ENCODE measurements around the gene SPRED3.

SPRED3 gene

GRCh38 chr19:38417146-38417543, 28.6 kb downstream of the SPRED3 start:
- H3K4me1 ChIP-seq (ENCODE audit: insufficient read depth, low read length, poor library complexity, severe bottlenecking), result no peaks in the 10 kb centered on the region
- no peaks in the 10 kb centered on the region for H4K20me1 ChIP-seq (ENCODE audit: insufficient read depth, low read length, poor library complexity, severe bottlenecking)
- H3K9me2 ChIP-seq (replicated peaks; ENCODE audit: low read depth, low read length), result no peaks in the 10 kb centered on the region
- H3K9ac ChIP-seq (ENCODE audit: low read depth, low read length, poor library complexity, severe bottlenecking), result no peak overlapping the region
- no peaks in the 10 kb centered on the region for H3K79me2 ChIP-seq (ENCODE audit: insufficient read depth, low read length)
- H3K27me3 ChIP-seq (ENCODE audit: insufficient read depth, low read length, poor library complexity, severe bottlenecking), result no peaks in the 10 kb centered on the region
- TF ChIP-seq CTCF (conservative IDR thresholded peaks at IDR 0.05; ENCODE audit: low read length), result no peak
- no peak for TF ChIP-seq EZH2phosphoT487 (IDR thresholded peaks at IDR 0.05; ENCODE audit: borderline replicate concordance)
- no peaks in the 10 kb centered on the region for H3K9me3 ChIP-seq (ENCODE audit: insufficient read depth, low read depth, low read length)
- no peak overlapping the region for H3K4me3 ChIP-seq (ENCODE audit: low read length, poor library complexity, severe bottlenecking)
- H2AFZ ChIP-seq (ENCODE audit: low read length), result no peak overlapping the region
- H3K4me2 ChIP-seq (ENCODE audit: low read depth, low read length, poor library complexity, severe bottlenecking), result no peak overlapping the region
- no peaks in the 10 kb centered on the region for H3F3A ChIP-seq (ENCODE audit: low read depth)
- H3K36me3 ChIP-seq (ENCODE audit: insufficient read depth, low read length), result no peaks in the 10 kb centered on the region

- Histone ChIP-seq H3K4me2 (ENCODE audit: low read depth, low read length, poor library complexity, severe bottlenecking) (no peak overlapping the region), H3K9me3 (ENCODE audit: insufficient read depth, low read depth, low read length) (no peaks in the 10 kb centered on the region), H3K79me2 (ENCODE audit: insufficient read depth, low read length) (no peaks in the 10 kb centered on the region), H3F3A (ENCODE audit: low read depth) (no peaks in the 10 kb centered on the region), H3K27me3 (ENCODE audit: insufficient read depth, low read length, poor library complexity, severe bottlenecking) (no peaks in the 10 kb centered on the region), H3K4me3 (ENCODE audit: low read length, poor library complexity, severe bottlenecking) (no peak overlapping the region), H3K9me2 (replicated peaks; ENCODE audit: low read depth, low read length) (no peaks in the 10 kb centered on the region), H3K4me1 (ENCODE audit: insufficient read depth, low read length, poor library complexity, severe bottlenecking) (no peaks in the 10 kb centered on the region), H2AFZ (ENCODE audit: low read length) (no peak overlapping the region), H4K20me1 (ENCODE audit: insufficient read depth, low read length, poor library complexity, severe bottlenecking) (no peaks in the 10 kb centered on the region), H3K9ac (ENCODE audit: low read depth, low read length, poor library complexity, severe bottlenecking) (no peak overlapping the region), H3K36me3 (ENCODE audit: insufficient read depth, low read length) (no peaks in the 10 kb centered on the region)
- TF ChIP-seq EZH2phosphoT487 (IDR thresholded peaks at IDR 0.05; ENCODE audit: borderline replicate concordance) (no peak), CTCF (conservative IDR thresholded peaks at IDR 0.05; ENCODE audit: low read length) (no peak)
Measured at GRCh38 chr19:38417544-38418506, 29.3 kb downstream of the SPRED3 start.

DNA sequence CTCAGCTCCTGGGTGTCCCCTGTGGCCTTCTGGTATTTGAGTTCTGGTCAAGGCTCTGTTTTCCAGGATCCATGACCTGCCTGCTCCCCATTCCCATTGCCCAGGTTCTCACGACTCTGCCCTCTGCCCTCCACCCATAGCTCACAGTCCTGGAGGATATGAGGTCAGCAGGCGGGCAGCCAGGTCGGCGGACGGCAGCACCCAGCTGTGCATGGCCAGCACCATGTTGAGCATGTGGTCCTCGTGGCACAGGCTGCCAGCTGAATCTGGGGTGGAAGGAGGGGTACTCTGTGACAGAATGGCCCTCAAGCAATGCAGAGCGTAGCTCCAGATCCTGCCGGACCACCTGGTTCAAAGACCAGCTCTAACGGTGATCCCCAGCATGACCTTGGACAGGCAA, 32.4 kb downstream of the SPRED3 start:
- peaks cover 9% of the 10 kb centered on the region for H3K4me1 ChIP-seq (ENCODE audit: insufficient read depth, low read length, poor library complexity, severe bottlenecking)
- no peaks in the 10 kb centered on the region for H3K9me2 ChIP-seq (replicated peaks; ENCODE audit: low read depth, low read length)
- H3K27me3 ChIP-seq (ENCODE audit: insufficient read depth, low read length, poor library complexity, severe bottlenecking), result no peaks in the 10 kb centered on the region
- no peak for TF ChIP-seq EZH2phosphoT487 (IDR thresholded peaks at IDR 0.05; ENCODE audit: borderline replicate concordance)
- no peak for TF ChIP-seq CTCF (conservative IDR thresholded peaks at IDR 0.05; ENCODE audit: low read length)
- no peaks in the 10 kb centered on the region for H4K20me1 ChIP-seq (ENCODE audit: insufficient read depth, low read length, poor library complexity, severe bottlenecking)
- no peaks in the 10 kb centered on the region for H3F3A ChIP-seq (ENCODE audit: low read depth)
- H3K79me2 ChIP-seq (ENCODE audit: insufficient read depth, low read length), result no peaks in the 10 kb centered on the region
- no peak overlapping the region for H3K4me2 ChIP-seq (ENCODE audit: low read depth, low read length, poor library complexity, severe bottlenecking)
- no peaks in the 10 kb centered on the region for H3K9me3 ChIP-seq (ENCODE audit: insufficient read depth, low read depth, low read length)
- no peak overlapping the region for H2AFZ ChIP-seq (ENCODE audit: low read length)
- no peak overlapping the region for H3K9ac ChIP-seq (ENCODE audit: low read depth, low read length, poor library complexity, severe bottlenecking)
- H3K36me3 ChIP-seq (ENCODE audit: insufficient read depth, low read length), result no peaks in the 10 kb centered on the region
- no peak overlapping the region for H3K4me3 ChIP-seq (ENCODE audit: low read length, poor library complexity, severe bottlenecking)
